Endodermal cell (in vitro differentiated cells): ENCODE measurements around the gene TXNDC2. TPM values are rescaled to one million over a fixed set of nuclear protein-coding genes. Genes with fewer than 3 reads are reported as not detected.

Experiments used
- DNase-seq: peaks from one replicate; pipeline ENCODE4 v3.0.0-alpha.2; 2017
- H3K27ac ChIP-seq: 2 replicates; pipeline ENCODE4 v1.5.1; 2013; ENCODE audit warnings: mild to moderate bottlenecking, low read depth, low read length, moderate library complexity
- H3K27me3 ChIP-seq: 2 replicates; pipeline ENCODE4 v1.6.1; 2013; ENCODE audit warnings: mild to moderate bottlenecking, low read length, moderate library complexity; ENCODE audit not compliant: insufficient read depth, control insufficient read depth, poor library complexity, severe bottlenecking
- H3K36me3 ChIP-seq: 2 replicates; pipeline ENCODE4 v1.7.0; 2013; ENCODE audit warnings: mild to moderate bottlenecking, low read length, moderate library complexity; ENCODE audit not compliant: control insufficient read depth, insufficient read depth
- H3K4me1 ChIP-seq: one replicate; pipeline ENCODE4 v1.7.0; 2013; ENCODE audit warnings: low read length; ENCODE audit not compliant: control insufficient read depth, insufficient read depth
- H3K4me3 ChIP-seq: 2 replicates; pipeline ENCODE4 v1.5.1; 2013; ENCODE audit warnings: mild to moderate bottlenecking, low read length, moderate library complexity
- H3K9ac ChIP-seq: 2 replicates; pipeline ENCODE4 v1.6.1; 2013; ENCODE audit warnings: mild to moderate bottlenecking, low read length, moderate library complexity; ENCODE audit not compliant: poor library complexity, severe bottlenecking; ENCODE audit errors: extremely low read depth
- H3K9me3 ChIP-seq: 2 replicates; pipeline ENCODE4 v1.6.1; 2013; ENCODE audit warnings: mild to moderate bottlenecking, low read length, moderate library complexity; ENCODE audit not compliant: control insufficient read depth
- H3K27ac Mint-ChIP-seq: 2 replicates; pipeline ENCODE4 v1.8.0; 2020; ENCODE audit warnings: mixed read lengths
- H3K27me3 Mint-ChIP-seq: 2 replicates; pipeline ENCODE4 v1.8.0; 2021; ENCODE audit warnings: mild to moderate bottlenecking, mixed read lengths; ENCODE audit not compliant: insufficient read depth
- H3K36me3 Mint-ChIP-seq: 2 replicates; pipeline ENCODE4 v1.8.0; 2020; ENCODE audit warnings: low read depth, mixed read lengths
- H3K4me1 Mint-ChIP-seq: 2 replicates; pipeline ENCODE4 v1.8.0; 2020; ENCODE audit warnings: mixed read lengths
- H3K4me3 Mint-ChIP-seq: 2 replicates; pipeline ENCODE4 v1.8.0; 2020; ENCODE audit warnings: mild to moderate bottlenecking, moderate library complexity, mixed read lengths
- H3K9me3 Mint-ChIP-seq: 2 replicates; pipeline ENCODE4 v1.8.0; 2020; ENCODE audit warnings: mild to moderate bottlenecking, mixed read lengths
- WGBS, 2 experiments: methylation state at CpG; one replicate each; pipeline versions ENCODE4 v1.1.5 to v1.1.7; 2013; ENCODE audit warnings: missing lambda C conversion rate in 2 of 2, mixed read lengths in 1 of 2; ENCODE audit not compliant: insufficient coverage in 1 of 2, insufficient read length in 1 of 2; 5-methylcytosine and 5-hydroxymethylcytosine counted together
- total RNA-seq, 2 donors: library from RNA; stranded (reverse); fragmentation: NEBNext Ultra II Directional in 1 of 2; extraction: Animal tissue kit (Norgen Biotek cat#: 25700) in 1 of 2; gene quantifications; 2 replicates in 1 of 2; 3 replicates in 1 of 2; pipeline ENCODE4 v1.2.1, GENCODE V29; 2021
- TF ChIP-seq, protein P1 (sequence below): fragments of 200-600 bp; sonication (generic); conservative IDR thresholded peaks from 2 replicates; pipeline ENCODE4 v1.5.0; 2021; ENCODE audit warnings: antibody characterized with exemption, mild to moderate bottlenecking

The TXNDC2 gene
- total RNA-seq, 2 donors from 2014 or later = not detected

DNA sequence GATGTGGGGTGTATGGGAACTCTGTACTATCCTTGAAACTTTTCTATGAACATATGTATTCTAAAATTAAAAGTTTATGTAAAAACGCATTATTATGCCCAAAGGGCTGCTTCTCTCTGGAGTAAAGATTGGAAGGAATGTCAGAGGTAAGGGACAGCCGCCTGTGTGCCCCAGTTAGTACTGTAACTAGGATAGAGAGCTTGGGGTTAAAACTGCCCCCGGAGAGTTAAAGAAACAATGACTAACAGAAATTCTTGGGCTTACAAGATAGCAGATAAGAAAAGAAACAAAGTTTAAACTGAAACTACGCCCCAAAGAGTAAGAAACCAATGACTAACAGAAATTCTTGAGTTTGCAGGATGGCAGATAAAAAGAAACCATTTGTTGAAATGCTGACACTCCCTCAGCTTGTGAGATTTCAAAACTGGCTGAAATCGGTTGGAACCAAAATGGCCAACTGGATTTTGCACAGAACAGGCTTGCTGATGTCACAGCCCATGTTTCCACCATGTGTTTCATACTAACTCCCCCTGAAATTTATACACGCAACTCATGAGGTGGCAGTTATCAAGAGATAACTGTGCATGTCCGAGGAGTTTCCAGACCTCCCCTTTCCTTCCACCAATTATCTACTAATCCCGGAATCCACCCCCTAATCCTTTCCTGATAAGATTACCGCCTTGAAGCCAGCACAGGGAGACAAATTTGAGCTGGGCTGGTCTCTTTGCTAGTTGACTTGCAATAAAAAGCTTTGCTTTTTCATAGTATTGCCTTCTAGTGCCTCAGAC, 8.7 kb upstream of the TXNDC2 start:
- H3K4me1 ChIP-seq = peaks cover 4% of the 10 kb centered on the region
- no peaks in the 10 kb centered on the region for H3K36me3 Mint-ChIP-seq
- H3K27me3 ChIP-seq = peaks cover 17% of the 10 kb centered on the region
- H3K9me3 ChIP-seq = no peaks in the 10 kb centered on the region
- peak overlapping the region; percentile 66 for H3K27ac ChIP-seq
- peak overlapping the region; percentile 53 for H3K9ac ChIP-seq
- peak overlapping the region; percentile 96 for H3K27ac Mint-ChIP-seq
- peaks cover 2% of the 10 kb centered on the region for H3K9me3 Mint-ChIP-seq
- peaks cover 21% of the 10 kb centered on the region for H3K27me3 Mint-ChIP-seq
- no peaks in the 10 kb centered on the region for H3K36me3 ChIP-seq
- TF ChIP-seq, protein P1, sequence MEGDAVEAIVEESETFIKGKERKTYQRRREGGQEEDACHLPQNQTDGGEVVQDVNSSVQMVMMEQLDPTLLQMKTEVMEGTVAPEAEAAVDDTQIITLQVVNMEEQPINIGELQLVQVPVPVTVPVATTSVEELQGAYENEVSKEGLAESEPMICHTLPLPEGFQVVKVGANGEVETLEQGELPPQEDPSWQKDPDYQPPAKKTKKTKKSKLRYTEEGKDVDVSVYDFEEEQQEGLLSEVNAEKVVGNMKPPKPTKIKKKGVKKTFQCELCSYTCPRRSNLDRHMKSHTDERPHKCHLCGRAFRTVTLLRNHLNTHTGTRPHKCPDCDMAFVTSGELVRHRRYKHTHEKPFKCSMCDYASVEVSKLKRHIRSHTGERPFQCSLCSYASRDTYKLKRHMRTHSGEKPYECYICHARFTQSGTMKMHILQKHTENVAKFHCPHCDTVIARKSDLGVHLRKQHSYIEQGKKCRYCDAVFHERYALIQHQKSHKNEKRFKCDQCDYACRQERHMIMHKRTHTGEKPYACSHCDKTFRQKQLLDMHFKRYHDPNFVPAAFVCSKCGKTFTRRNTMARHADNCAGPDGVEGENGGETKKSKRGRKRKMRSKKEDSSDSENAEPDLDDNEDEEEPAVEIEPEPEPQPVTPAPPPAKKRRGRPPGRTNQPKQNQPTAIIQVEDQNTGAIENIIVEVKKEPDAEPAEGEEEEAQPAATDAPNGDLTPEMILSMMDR = no peak
- H3K4me3 Mint-ChIP-seq = peak overlapping the region; percentile 31
- peaks cover 18% of the 10 kb centered on the region for H3K4me1 Mint-ChIP-seq
- peak; percentile 54 for DNase-seq
- 38 to 39% methylated on average over 5 to 9 of the region's 9 CpGs for WGBS, 2 experiments
- peak overlapping the region; percentile 66 for H3K4me3 ChIP-seq

DNA sequence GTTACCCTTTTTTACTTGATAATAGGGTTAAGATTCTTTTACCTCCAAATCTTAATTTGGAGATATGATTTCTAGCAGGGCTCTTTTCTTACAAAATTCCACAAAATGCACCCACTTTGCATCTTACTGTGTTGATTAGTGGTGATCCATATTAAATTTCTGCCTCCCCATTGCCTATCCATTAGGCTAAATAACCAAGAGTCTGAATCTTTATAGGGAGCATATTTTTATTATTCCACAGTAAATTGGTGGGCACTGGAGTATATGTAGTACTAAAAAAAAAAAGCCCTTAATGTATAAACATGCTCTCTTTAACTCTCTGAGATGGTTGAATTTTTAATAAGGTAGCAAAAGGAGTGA, 8.1 kb upstream of the TXNDC2 start:
- peak overlapping the region; percentile 96 for H3K27ac Mint-ChIP-seq
- H3K9ac ChIP-seq = peak overlapping the region; percentile 53
- peaks cover 15% of the 10 kb centered on the region for H3K27me3 ChIP-seq
- no peaks in the 10 kb centered on the region for H3K36me3 ChIP-seq
- DNase-seq = no peak
- no peaks in the 10 kb centered on the region for H3K36me3 Mint-ChIP-seq
- H3K4me1 ChIP-seq = peaks cover 4% of the 10 kb centered on the region
- H3K27me3 Mint-ChIP-seq = peaks cover 21% of the 10 kb centered on the region
- no peaks in the 10 kb centered on the region for H3K9me3 ChIP-seq
- no peak overlapping the region for H3K27ac ChIP-seq
- H3K4me3 ChIP-seq = peak overlapping the region; percentile 66
- H3K4me3 Mint-ChIP-seq = peak overlapping the region; percentile 31
- H3K4me1 Mint-ChIP-seq = peaks cover 18% of the 10 kb centered on the region
- TF ChIP-seq, protein P1 = no peak
- peaks cover 2% of the 10 kb centered on the region for H3K9me3 Mint-ChIP-seq

DNA sequence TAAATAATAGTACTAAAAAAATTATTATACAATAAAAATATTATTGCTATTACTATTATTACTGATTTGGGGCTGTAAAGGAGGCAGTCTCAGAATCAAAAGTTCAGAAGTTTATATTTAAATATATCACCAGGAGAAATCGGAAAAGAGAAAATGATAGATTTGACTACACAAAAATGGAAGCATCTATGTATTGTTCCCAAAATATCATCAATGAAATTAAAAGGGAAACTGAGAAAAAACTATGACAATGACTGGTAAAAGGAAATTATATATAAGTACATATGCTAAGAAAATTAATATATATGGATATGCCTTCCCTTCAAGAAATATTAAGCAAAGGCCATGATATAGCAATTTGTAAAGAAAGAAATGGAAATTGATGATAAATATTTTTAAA, 7.7 kb upstream of the TXNDC2 start:
- Mint-ChIP-seq H3K4me1 (peaks cover 18% of the 10 kb centered on the region), H3K9me3 (peaks cover 2% of the 10 kb centered on the region)
- no CpG with 5 or more reads among the region's 1 CpG for WGBS, 2 experiments

More for the DNA sequence above, 7.7 kb upstream of the TXNDC2 start:
- DNase-seq = no peak
- Mint-ChIP-seq H3K4me3 (no peak overlapping the region), H3K27ac (no peak overlapping the region), H3K36me3 (no peaks in the 10 kb centered on the region), H3K27me3 (peaks cover 21% of the 10 kb centered on the region)
- TF ChIP-seq, protein P1 = no peak
- H3K4me3 ChIP-seq = no peak overlapping the region
- H3K9me3 ChIP-seq = no peaks in the 10 kb centered on the region
- H3K27ac ChIP-seq = no peak overlapping the region
- H3K4me1 ChIP-seq = peaks cover 4% of the 10 kb centered on the region
- H3K27me3 ChIP-seq = peaks cover 12% of the 10 kb centered on the region
- H3K9ac ChIP-seq = no peak overlapping the region
- no peaks in the 10 kb centered on the region for H3K36me3 ChIP-seq
